Natural killer cell treated with Interleukin-12 subunit alpha and Interleukin-12 subunit beta and Interleukin-15 and Interleukin-18, amount 100 ng/mL, for 72 hours (primary cell): Measurements from ENCODE around the gene PEX11G. TPM values are rescaled to one million over a fixed set of nuclear protein-coding genes. Genes with fewer than 3 reads are reported as not detected.

ENCODE experiments used
- ATAC-seq, 2 donors: fragments of 150-1000 bp; cut with Tn5 transposase in 1 of 2; sonication (Bioruptor Pico), chemical (Tn5 transposase) in 1 of 2; 2 replicates each; pipeline ENCODE4 v1.10.0; 2021
- DNase-seq: peaks from one replicate; pipeline ENCODE4 v3.0.0; 2022; ENCODE audit warnings: low spot score
- H3K27ac Mint-ChIP-seq, 2 donors: 1 replicate in 1 of 2; 2 replicates in 1 of 2; pipeline ENCODE4 v1.8.0; 2022; ENCODE audit warnings: mixed read lengths in 2 of 2, mild to moderate bottlenecking in 1 of 2, moderate library complexity in 1 of 2
- H3K27me3 Mint-ChIP-seq, 2 donors: 1 replicate in 1 of 2; 2 replicates in 1 of 2; pipeline ENCODE4 v1.8.0; 2022; ENCODE audit warnings: mixed read lengths in 2 of 2
- H3K36me3 Mint-ChIP-seq: one replicate; pipeline ENCODE4 v1.8.0; 2022; ENCODE audit warnings: mixed read lengths
- H3K4me1 Mint-ChIP-seq, 2 donors: 1 replicate in 1 of 2; 2 replicates in 1 of 2; pipeline ENCODE4 v1.8.0; 2022; ENCODE audit warnings: low read depth in 2 of 2, mixed read lengths in 2 of 2, mild to moderate bottlenecking in 1 of 2
- H3K4me3 Mint-ChIP-seq: one replicate; pipeline ENCODE4 v1.8.0; 2022; ENCODE audit warnings: mixed read lengths
- H3K9me3 Mint-ChIP-seq: 2 replicates; pipeline ENCODE4 v1.8.0; 2022; ENCODE audit warnings: mixed read lengths
- total RNA-seq, 2 donors: library from RNA; stranded (reverse); gene quantifications; one replicate each; pipeline ENCODE4 v1.2.3, GENCODE V29; 2022

Gene PEX11G
- total RNA-seq, 2 donors from 2014 or later, result 1.2 to 1.4 TPM

DNA sequence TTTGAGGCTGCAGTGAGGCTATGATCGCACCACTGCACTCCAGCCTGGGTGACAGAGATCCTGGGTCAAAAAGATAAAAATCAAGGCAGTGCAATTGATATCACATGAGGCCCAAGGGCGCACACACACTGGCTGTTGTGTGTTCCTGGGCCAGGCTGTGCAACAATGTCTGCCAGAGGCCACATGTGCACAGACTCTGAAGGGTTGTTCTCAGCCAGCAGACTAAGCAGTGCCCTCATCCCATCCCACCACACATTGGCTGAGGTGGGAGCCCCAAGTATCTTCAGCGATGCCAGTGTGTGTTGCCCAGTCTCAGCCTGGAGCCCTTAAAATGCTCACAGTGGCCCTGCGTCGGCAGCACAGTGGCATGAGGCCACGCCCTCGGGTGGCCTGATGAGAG lies 12.6 kb downstream of the PEX11G start:
- no peaks in the 10 kb centered on the region for H3K9me3 Mint-ChIP-seq
- H3K4me3 Mint-ChIP-seq, result no peak overlapping the region
- H3K36me3 Mint-ChIP-seq, result no peaks in the 10 kb centered on the region
- H3K4me1 Mint-ChIP-seq, result no peaks in the 10 kb centered on the region
- H3K27me3 Mint-ChIP-seq, result no peaks in the 10 kb centered on the region
- H3K27ac Mint-ChIP-seq, result no peak overlapping the region
- no peak for DNase-seq
- ATAC-seq, result peak in 1 of 2 donors; percentile 13

DNA sequence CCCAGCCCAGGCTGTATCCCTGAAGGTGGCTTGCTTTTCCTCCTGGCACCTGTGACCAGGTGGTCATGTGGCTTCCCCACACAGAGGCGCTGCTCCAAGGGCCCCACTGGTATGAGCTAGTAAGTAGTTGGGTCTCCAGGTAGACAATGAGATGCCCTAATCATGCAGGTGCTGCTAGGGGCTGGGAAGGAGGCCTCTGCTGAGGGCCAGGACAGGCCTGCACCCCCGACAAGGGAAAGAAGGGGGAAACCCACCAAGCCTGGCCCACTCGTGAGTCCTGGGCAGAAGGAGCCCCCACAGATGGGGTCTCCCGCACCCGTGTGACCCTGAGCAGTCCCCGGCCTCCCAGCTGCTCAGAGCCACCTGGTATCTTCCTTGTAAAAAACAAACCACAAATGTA lies 13.2 kb downstream of the PEX11G start:
- Mint-ChIP-seq H3K27me3 (no peaks in the 10 kb centered on the region), H3K4me3 (no peak overlapping the region), H3K4me1 (no peaks in the 10 kb centered on the region), H3K9me3 (no peaks in the 10 kb centered on the region), H3K36me3 (no peaks in the 10 kb centered on the region), H3K27ac (no peak overlapping the region)
- no peak for DNase-seq
- no peak for ATAC-seq

DNA sequence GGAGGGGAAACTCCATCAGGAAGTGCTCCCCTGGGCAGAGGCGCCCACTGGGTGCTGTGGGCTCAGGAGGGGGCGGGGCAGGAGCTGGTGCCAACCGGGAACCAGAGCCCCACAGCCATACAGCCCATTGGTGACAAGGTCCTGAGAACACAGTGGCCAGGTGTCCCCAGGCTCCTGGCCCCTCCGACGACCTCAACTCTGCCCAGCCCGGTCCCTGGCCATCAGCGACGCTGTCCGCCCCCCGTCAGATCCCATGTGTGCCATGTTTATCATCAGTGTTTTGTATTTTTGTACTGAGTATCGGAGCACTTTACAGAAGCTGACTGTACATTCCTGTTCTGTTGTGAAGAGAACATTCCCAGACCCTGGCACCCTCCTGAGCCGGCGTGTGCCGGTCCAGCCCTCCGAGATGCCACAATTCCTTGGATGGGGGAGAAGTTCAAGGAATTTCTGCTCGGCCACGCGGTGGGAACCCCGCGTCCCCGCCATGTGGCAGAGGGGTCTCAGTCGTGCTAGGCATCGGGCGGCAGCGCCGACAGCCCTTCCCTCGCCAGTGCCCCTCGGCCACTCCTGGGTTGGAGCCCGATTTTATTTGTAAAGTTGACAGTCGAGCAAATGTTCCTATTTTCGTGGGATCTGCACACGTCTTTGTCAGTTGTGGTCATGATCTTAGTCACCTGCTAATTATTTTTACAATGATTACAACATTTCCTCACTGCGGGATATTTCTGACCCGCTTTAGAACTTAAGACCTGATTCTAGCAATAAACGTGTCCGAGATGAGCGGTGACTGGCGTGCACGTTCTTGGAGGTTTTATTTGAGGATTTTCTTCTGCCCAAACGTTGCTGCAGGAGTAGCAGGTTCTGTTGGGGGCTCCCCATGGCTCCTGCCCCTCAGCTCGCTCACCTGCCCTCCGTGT lies 16.9 kb downstream of the PEX11G start:
- peak in 1 of 2 donors; percentile 29 for ATAC-seq
- Mint-ChIP-seq H3K27me3 (no peaks in the 10 kb centered on the region), H3K36me3 (no peaks in the 10 kb centered on the region), H3K4me3 (no peak overlapping the region), H3K27ac (no peak overlapping the region), H3K4me1 (no peaks in the 10 kb centered on the region), H3K9me3 (no peaks in the 10 kb centered on the region)
- DNase-seq, result no peak

DNA sequence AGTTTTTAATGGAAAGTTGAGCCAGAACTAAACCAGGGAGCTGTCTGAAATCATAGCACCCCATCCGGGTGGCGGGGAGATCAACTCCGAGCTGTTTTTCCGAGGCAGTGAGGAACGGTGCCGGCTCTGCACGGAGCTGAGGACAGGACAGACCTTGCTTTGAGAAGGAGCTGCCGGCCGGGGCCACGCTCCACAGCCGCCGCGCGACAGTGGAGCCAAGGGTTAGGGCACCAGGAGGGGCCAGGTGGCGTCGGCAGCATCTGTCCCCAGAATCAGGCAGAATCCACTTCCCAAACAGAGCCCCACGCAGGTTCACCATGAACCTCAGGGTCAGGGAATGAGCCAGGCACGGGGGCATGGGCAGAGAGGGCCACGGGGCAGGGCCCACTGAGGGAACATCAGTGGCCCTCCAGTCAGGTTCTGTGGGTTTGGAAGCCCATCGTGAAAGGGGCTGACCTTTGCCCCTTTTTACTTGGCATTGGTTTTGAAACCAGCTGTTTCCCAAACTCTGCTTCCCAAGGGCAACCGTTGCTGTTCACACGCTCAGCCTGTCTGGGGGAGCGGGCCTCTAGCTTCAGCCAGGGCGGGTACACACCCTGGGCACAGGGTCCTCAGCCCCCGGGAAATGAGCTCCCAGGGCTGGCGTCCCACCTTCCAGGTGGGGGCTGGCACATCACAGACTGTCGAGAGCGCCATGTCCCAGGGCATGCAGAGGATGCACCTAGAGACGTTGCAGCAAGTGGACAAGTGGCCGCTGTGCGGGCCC lies 18.1 kb downstream of the PEX11G start:
- Mint-ChIP-seq H3K9me3 (no peaks in the 10 kb centered on the region), H3K4me3 (no peak overlapping the region), H3K27me3 (no peaks in the 10 kb centered on the region), H3K36me3 (no peaks in the 10 kb centered on the region), H3K4me1 (no peaks in the 10 kb centered on the region), H3K27ac (no peak overlapping the region)
- no peak for ATAC-seq
- no peak for DNase-seq

DNA sequence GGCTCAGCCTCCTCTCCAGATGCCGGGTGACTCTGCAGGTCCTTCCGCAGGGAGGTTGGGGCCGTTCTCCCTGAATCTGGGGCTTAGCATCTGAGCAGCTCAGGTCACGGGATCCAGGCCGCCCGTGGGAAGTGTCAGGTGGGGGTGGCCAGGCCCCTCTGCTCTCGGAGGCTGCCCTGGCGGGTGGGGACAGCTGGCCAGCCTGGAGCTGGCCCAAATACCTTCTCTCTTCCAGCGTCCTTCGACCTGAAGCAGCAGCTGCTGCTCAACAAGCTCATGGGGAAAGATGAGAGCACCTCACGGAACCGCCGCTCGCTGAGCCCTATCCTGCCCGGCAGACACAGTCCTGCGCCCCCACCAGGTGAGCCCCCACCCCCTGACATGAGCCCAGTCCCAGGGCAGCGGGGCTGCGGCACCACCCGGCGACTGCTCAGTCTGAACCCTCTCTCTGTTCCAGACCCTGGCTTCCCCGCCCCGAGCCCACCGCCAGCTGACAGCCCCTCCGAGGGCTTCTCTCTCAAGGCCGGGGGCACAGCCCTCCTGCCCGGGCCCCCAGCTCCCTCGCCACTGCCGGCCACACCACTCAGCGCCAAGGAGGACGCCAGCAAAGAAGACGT lies 19.1 kb downstream of the PEX11G start:
- no peaks in the 10 kb centered on the region for H3K9me3 Mint-ChIP-seq
- DNase-seq (no peak), ATAC-seq (no peak)
- no peaks in the 10 kb centered on the region for H3K4me1 Mint-ChIP-seq
- no peak overlapping the region for H3K4me3 Mint-ChIP-seq
- H3K27me3 Mint-ChIP-seq, result no peaks in the 10 kb centered on the region
- H3K27ac Mint-ChIP-seq, result no peak overlapping the region
- H3K36me3 Mint-ChIP-seq, result no peaks in the 10 kb centered on the region

DNA sequence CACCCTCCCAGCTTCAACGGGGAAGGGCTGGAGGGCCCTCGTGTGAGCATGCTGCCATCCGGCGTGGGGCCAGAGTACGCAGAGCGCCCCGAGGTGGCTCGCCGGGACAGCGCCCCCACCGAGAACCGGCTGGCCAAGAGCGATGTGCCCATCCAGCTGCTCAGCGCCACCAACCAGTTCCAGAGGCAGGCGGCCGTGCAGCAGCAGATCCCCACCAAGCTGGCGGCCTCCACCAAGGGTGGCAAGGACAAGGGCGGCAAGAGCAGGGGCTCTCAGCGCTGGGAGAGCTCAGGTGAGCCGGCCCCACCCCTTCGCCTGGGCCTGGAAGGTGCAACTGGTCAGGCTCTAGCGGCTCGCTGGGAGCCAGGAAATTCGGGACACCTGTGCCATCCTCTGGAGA lies 20.0 kb downstream of the PEX11G start:
- no peak for DNase-seq
- Mint-ChIP-seq H3K27me3 (no peaks in the 10 kb centered on the region), H3K27ac (no peak overlapping the region), H3K36me3 (no peaks in the 10 kb centered on the region), H3K9me3 (no peaks in the 10 kb centered on the region), H3K4me3 (no peak overlapping the region), H3K4me1 (no peaks in the 10 kb centered on the region)
- ATAC-seq, result peak in 1 of 2 donors; percentile 48

DNA sequence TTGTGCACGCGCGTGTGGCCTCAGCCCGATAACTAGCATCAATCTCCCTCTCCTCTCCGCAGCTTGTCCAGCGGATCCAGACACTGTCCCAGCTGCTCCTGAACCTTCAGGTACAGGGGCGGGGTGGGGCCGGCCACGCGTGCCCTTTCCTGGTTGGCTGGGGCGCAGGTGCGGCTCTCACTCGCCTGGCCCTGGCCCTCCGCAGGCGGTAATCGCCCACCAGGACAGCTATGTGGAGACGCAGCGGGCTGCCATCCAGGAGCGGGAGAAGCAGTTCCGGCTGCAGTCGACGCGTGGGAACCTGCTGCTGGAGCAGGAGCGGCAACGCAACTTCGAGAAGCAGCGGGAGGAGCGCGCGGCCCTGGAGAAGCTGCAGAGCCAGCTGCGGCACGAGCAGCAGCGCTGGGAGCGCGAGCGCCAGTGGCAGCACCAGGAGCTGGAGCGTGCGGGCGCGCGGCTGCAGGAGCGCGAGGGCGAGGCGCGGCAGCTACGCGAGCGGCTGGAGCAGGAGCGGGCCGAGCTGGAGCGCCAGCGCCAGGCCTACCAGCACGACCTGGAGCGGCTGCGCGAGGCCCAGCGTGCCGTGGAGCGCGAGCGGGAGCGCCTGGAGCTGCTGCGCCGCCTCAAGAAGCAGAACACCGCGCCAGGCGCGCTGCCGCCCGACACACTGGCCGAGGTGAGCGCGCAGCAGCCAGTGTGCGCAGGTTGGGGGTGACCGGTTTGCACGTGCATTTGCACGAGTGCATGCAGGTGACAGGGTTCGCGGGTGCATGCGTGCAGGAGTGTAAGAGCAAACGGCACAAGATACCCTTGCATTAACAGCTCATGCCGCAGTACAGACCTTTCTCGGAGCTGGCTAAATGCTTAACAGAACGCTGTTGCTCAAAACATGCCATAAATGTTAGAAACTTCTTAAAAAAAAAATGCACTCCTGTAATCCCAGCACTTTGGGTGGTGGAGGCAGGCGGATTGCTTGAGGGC lies 21.5 kb downstream of the PEX11G start:
- Mint-ChIP-seq H3K36me3 (no peaks in the 10 kb centered on the region), H3K4me1 (no peaks in the 10 kb centered on the region), H3K27ac (no peak overlapping the region), H3K27me3 (no peaks in the 10 kb centered on the region), H3K4me3 (no peak overlapping the region), H3K9me3 (no peaks in the 10 kb centered on the region)
- ATAC-seq (no peak), DNase-seq (no peak)

DNA sequence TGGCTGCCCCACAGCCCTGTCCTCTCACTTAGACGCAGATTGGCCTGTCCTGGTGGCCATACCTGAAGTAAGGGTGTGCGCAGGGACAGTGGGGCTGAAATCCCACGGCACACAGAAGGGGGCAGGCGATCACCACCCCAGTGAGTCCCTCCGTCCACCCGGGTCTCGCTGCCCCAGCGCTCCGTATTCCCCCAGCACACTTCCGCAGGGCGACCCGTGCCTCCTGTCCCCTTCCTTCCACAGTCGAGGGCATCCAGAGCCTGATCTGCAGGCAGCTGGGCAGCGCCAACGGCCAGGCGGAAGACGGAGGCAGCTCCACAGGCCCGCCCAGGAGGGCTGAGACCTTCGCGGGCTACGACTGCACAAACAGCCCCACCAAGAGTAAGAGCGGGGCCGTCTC lies 25.3 kb downstream of the PEX11G start:
- DNase-seq (no peak), ATAC-seq (no peak)
- Mint-ChIP-seq H3K36me3 (no peaks in the 10 kb centered on the region), H3K4me1 (no peaks in the 10 kb centered on the region), H3K9me3 (no peaks in the 10 kb centered on the region), H3K27me3 (no peaks in the 10 kb centered on the region), H3K4me3 (no peak overlapping the region), H3K27ac (no peak overlapping the region)

DNA sequence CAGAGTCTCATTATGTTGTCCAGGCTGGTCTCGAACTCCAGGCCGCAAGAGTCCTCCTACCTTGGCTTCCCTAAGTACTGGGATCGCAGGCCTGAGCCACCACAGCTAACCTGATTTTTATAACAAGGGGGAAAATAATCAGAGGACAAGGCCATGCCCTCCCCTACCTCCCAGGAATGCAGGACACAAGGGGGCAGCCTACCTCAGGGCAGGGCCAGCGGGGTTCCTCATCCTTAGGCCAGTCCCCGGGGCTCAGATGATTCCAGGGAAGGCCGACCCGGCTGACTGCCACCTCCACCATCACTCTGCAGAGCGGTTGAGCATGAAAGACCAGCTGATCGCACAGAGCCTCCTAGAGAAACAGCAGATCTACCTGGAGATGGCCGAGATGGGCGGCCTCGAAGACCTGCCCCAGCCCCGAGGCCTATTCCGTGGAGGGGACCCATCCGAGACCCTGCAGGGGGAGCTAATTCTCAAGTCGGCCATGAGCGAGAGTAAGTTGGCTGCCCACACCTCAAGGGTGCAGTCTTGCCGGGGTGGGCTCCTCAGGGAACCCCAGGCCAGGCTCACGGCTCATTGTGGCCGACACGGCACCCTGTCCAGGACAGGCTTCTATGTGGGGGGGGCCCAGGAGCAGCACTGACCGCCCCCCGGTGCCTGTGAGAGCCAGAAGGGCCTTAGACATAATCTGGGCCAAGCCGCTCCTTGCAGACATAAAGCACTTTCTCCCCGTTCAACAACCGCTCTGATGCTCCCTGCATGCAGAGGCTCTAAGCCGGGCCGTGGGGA lies 26.8 kb downstream of the PEX11G start:
- DNase-seq (no peak), ATAC-seq (no peak)
- H3K27me3 Mint-ChIP-seq, result no peaks in the 10 kb centered on the region
- no peaks in the 10 kb centered on the region for H3K36me3 Mint-ChIP-seq
- H3K27ac Mint-ChIP-seq, result no peak overlapping the region
- no peaks in the 10 kb centered on the region for H3K9me3 Mint-ChIP-seq
- no peaks in the 10 kb centered on the region for H3K4me1 Mint-ChIP-seq
- no peak overlapping the region for H3K4me3 Mint-ChIP-seq

DNA sequence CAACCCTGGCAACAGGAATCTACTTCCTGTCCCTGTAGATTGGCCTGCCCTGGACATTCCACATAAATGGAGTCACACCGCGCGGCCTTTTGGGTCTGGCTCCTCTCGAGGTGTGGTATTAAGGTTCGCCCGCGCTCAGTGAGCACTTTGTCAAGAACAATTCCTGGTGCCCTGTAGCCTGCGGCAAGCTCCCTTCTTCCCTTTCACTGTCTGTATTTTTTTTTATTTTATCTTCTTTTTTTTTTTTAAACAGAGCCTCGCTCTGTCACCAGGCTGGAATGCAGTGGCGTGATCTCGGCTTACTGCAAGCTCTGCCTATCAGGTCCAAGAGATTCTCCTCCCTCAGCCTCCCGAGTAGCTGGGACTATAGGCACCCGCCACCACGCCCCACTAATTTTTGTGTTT lies 28.3 kb downstream of the PEX11G start:
- DNase-seq (no peak), ATAC-seq (no peak)
- Mint-ChIP-seq H3K36me3 (peaks cover 3% of the 10 kb centered on the region), H3K27ac (no peak overlapping the region), H3K9me3 (no peaks in the 10 kb centered on the region), H3K27me3 (no peaks in the 10 kb centered on the region), H3K4me1 (peaks cover 2 to 3% of the 10 kb centered on the region in 2 donors), H3K4me3 (no peak overlapping the region)

DNA sequence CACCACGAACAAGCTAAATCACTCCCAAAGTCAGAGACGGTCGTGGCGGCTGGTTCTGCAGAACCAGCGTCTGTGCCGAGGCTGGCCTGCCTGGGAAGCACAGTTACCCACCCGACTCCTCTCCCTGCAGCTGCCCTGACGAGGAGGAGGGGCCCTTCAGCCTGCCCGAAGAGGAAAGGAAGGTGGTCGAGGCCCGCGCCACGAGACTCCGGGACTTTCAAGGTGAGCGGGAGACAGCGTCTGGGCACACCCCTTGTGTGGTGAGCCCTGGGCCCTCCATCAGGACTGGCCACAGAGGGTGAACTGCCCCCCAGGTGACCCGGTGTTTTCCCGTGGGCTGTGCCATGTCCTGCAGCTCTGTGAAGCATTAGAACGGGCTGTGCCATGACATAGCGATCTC lies 29.1 kb downstream of the PEX11G start:
- no peak for DNase-seq
- no peaks in the 10 kb centered on the region for H3K27me3 Mint-ChIP-seq
- H3K4me1 Mint-ChIP-seq, result peaks cover 9 to 10% of the 10 kb centered on the region in 2 donors
- no peak overlapping the region for H3K27ac Mint-ChIP-seq
- H3K36me3 Mint-ChIP-seq, result peaks cover 10% of the 10 kb centered on the region
- peak in 1 of 2 donors; percentile 17 for ATAC-seq
- H3K9me3 Mint-ChIP-seq, result no peaks in the 10 kb centered on the region
- H3K4me3 Mint-ChIP-seq, result no peak overlapping the region

DNA sequence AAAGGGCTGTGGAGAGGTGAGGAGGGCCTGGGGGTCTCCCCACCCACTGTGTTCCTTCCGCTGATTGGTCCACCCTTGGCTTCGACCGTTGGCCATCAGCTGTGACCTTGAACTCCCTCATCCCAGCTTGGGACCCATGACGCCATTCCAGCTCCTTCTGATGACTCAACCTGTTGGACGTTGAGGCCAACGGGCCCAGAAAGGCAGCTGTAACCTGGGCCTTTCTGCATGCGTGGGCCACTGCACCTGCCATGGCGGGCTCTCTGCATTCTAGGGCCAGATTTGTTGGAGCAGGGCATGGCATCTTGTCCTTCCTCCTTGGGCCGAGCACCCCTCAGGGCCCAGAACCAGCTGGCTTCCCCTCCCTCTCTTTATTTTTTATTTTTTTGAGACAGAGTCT lies 30.2 kb downstream of the PEX11G start:
- DNase-seq (no peak), ATAC-seq (no peak)
- Mint-ChIP-seq H3K4me3 (no peak overlapping the region), H3K36me3 (peaks cover 17% of the 10 kb centered on the region), H3K9me3 (no peaks in the 10 kb centered on the region), H3K4me1 (peaks cover 9 to 10% of the 10 kb centered on the region in 2 donors), H3K27me3 (no peaks in the 10 kb centered on the region), H3K27ac (no peak overlapping the region)
